ENCODE measurements around the gene KRTAP13-2.
A peak's percentile ranks its signal among the peaks of the same experiment; 100 is the strongest.

Gene KRTAP13-2

DNA sequence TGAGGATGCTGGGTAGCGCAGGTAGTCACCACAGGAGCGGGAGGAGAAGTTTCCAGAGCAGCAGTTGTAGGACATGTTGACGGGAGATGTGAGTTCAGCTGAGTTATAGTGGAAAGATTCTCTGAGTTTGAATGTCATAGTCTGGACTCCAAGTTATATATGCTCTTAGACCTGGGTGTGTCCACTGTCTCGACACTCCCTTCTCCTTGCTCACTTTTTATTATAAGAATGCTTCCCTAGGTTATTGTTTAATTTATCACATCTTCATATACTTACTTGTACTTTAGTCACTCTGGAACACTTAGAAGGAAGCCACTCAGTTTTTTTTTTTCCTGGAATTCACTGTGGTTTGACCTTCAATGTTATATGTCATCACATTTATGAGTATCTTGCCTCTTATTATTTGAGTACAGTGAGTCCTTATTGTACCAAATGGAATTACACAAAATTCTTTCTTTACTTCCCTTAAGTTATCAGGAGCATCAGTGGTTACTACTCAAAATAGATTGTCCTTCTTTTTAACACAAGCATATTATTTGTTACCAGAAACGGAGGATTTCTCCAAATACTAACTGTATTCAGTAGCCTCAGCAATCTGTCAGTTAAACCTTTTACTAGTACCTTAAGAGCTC is at the start of gene KRTAP13-2:
TSS of gene KRTAP13-2 (minus strand) at position 133 of the 632 bp plus-strand sequence. CDS start at position 75, 58 bp downstream.
- H3K27ac ChIP-seq: no peak within 1 kb of the TSS
- no peaks in the 10 kb centered on the region for H3K4me1 ChIP-seq
- no peaks in the 10 kb centered on the region for H3K27me3 ChIP-seq
- H3K36me3 ChIP-seq: no peaks in the 10 kb centered on the region
- no peaks in the 10 kb centered on the region for H4K20me1 ChIP-seq
- H3K4me2 ChIP-seq: no peak within 1 kb of the TSS
- TF ChIP-seq Cebpa-rat (IDR thresholded peaks at IDR 0.05): no peak
- no peak within 1 kb of the TSS for H3K4me3 ChIP-seq
- no peaks in the 10 kb centered on the region for H3K9me3 ChIP-seq (replicated peaks in 1 of 11)
- no peak within 1 kb of the TSS for H3K9ac ChIP-seq

GRCh38 chr21:30415993-30416392 is 43.9 kb upstream of the KRTAP13-2 start:
- Histone ChIP-seq H3K27me3 (no peaks in the 10 kb centered on the region), H3K9me3 (replicated peaks in 1 of 11) (peaks cover 0 to 12% (median 7%) of the 10 kb centered on the region in 11 experiments; a peak in 14 of 22 replicates), H3K9ac (no peak overlapping the region), H4K20me1 (no peaks in the 10 kb centered on the region), H3K27ac (no peak overlapping the region), H3K4me2 (no peak overlapping the region), H3K4me3 (no peak overlapping the region), H3K36me3 (no peaks in the 10 kb centered on the region), H3K4me1 (no peaks in the 10 kb centered on the region)
- no peak for TF ChIP-seq Cebpa-rat (IDR thresholded peaks at IDR 0.05)

DNA sequence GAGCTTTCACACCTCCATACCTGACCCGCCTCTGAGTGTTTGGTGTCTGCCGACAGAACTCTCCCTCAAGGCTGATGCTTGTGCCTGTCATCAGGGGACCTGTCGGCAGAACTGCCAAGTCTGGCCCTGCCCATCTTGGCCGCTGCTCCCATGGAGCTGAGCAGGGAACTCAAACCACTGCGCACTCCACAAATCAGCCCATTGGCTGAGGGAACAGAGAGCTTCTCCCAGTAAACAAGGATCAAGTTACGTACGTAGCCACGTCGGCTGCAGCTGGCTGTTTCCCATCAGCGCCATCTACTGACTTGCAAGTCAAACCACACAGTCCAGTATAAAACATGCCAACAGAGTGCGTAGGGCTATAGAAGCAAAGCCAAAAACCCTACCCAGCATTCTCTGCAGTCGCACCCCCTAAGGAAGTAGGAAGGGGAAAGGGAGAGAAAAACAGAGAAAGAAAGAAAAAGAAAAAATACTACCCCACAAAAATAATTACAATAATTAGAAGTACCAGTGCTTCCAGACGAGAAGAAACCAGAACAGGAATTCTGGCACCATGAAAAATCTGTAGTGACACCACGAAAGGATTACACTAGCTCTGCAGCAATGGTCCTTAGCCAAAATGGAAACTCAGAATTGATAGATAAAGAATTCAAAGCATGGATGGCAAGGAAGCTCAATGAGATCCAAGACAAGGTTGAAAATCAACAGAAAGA is 36.9 kb upstream of the KRTAP13-2 start:
- Histone ChIP-seq H3K9me3 (replicated peaks in 1 of 11) (peaks cover 6 to 14% (median 8%) of the 10 kb centered on the region in 11 experiments; a peak in 12 of 22 replicates), H4K20me1 (no peaks in the 10 kb centered on the region), H3K4me2 (no peak overlapping the region), H3K4me1 (no peaks in the 10 kb centered on the region), H3K4me3 (no peak overlapping the region), H3K9ac (no peak overlapping the region), H3K36me3 (no peaks in the 10 kb centered on the region), H3K27ac (no peak overlapping the region), H3K27me3 (no peaks in the 10 kb centered on the region)
- no peak for TF ChIP-seq Cebpa-rat (IDR thresholded peaks at IDR 0.05)

DNA sequence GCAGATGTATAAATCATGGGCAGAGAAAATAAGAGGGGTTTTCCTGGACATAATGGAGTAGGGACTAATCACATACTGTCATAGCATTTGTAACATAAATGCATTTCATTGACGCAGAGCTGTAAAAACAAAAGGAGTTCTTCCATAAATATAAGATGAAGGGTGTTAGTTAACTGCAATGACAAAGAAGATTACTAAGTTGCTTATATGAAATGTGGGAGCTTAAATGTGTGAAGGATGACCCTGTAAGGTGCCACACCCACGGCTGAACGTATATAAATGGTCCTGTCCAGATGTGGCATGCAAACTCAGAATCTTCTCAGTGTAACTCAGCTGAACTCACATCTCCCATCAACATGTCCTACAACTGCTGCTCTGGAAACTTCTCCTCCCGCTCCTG is 23.7 kb upstream of the KRTAP13-2 start, which contains the start of gene KRTAP13-1:
TSS of gene KRTAP13-1 (plus strand) at position 301 of the 400 bp plus-strand sequence. CDS start at position 357, 56 bp downstream.
- no peak within 1 kb of the TSS for H3K4me3 ChIP-seq
- peaks cover 0 to 18% (median 5%) of the 10 kb centered on the region in 10 experiments; a peak in 7 of 20 replicates for H3K4me1 ChIP-seq
- TF ChIP-seq Cebpa-rat (IDR thresholded peaks at IDR 0.05): no peak
- no peaks in the 10 kb centered on the region for H4K20me1 ChIP-seq
- no peak within 1 kb of the TSS for H3K27ac ChIP-seq
- no peaks in the 10 kb centered on the region for H3K36me3 ChIP-seq
- no peak within 1 kb of the TSS for H3K9ac ChIP-seq
- peaks cover 1 to 5% (median 4%) of the 10 kb centered on the region in 11 experiments; a peak in 14 of 22 replicates for H3K9me3 ChIP-seq (replicated peaks in 1 of 11)
- H3K4me2 ChIP-seq: no peak within 1 kb of the TSS
- no peaks in the 10 kb centered on the region for H3K27me3 ChIP-seq

DNA sequence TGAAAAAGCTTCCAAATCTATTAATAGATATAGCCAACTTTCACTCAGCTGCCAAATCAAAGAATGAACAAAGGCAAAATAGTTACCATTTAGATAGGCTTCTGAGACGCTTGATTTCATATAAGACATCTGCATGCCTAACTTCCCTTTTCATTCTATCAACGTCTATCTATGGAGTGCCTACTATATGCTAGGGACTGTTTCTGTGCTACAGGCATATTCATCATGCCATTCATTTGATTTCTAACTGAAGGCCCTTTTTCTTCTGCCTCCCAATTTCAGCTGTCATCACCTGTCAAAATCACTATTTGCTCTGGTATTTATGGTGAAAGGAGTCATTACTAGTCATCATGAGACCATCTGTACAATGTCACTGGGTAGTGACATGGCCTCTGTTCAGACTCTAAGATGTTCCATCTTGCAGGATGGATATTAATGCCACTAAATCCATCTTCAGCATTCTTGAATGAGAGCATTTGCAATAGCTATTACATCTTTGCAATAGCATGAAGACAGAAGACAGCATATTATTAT is 19.5 kb upstream of the KRTAP13-2 start:
- no peaks in the 10 kb centered on the region for H4K20me1 ChIP-seq
- no peak for TF ChIP-seq Cebpa-rat (IDR thresholded peaks at IDR 0.05)
- H3K4me1 ChIP-seq: peaks cover 0 to 19% (median 5%) of the 10 kb centered on the region in 10 experiments; a peak in 7 of 20 replicates
- no peak overlapping the region for H3K9ac ChIP-seq
- H3K36me3 ChIP-seq: no peaks in the 10 kb centered on the region
- H3K27me3 ChIP-seq: no peaks in the 10 kb centered on the region
- H3K4me3 ChIP-seq: no peak overlapping the region
- peak overlapping the region in 5 of 11 experiments; percentile 12 to 51 (median 39); a peak in 9 of 22 replicates for H3K4me2 ChIP-seq
- peaks cover 4 to 17% (median 14%) of the 10 kb centered on the region in 11 experiments; a peak in 18 of 22 replicates for H3K9me3 ChIP-seq (replicated peaks in 1 of 11)
- no peak overlapping the region for H3K27ac ChIP-seq

DNA sequence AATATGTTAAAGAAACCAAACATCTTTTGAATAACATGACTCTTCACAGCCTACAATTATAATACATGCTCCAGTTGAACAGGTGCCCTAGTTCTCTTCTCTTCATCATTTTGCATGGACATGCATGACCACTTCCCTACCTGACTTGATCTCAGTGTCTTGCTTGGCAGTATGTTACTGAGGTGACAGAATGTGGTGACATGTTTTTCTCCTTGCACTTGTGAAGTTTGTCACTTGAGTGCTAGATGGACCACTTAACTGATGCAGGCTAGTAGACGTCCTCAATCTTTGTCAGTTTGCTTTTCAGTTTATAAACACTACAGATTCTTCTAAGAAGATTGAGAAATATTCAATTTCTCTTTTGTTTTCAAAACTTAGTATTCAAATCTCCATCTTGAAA is 10.1 kb upstream of the KRTAP13-2 start:
- no peaks in the 10 kb centered on the region for H3K36me3 ChIP-seq
- no peaks in the 10 kb centered on the region for H3K9me3 ChIP-seq (replicated peaks in 1 of 11)
- H4K20me1 ChIP-seq: no peaks in the 10 kb centered on the region
- no peak for TF ChIP-seq Cebpa-rat (IDR thresholded peaks at IDR 0.05)
- no peaks in the 10 kb centered on the region for H3K4me1 ChIP-seq
- no peak overlapping the region for H3K27ac ChIP-seq
- H3K4me2 ChIP-seq: no peak overlapping the region
- no peaks in the 10 kb centered on the region for H3K27me3 ChIP-seq
- H3K9ac ChIP-seq: no peak overlapping the region
- no peak overlapping the region for H3K4me3 ChIP-seq

DNA sequence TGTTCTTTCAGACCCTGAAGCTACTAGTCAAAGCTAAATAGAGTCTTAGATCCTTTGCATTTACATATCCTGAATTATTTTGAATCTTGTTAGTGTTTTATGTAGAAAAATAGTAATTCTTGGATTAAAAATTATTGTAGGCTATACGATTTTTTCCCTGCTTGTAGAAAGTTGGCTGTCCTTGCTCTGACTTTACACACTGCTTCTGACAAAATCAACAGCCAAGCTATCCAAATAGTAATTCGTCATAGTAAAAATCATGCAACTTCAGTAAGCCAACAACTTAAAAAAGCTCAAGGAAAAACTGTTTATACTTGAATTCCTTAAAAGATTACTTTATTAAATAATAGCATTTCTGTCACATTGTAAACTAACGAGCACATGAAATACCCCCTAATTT is 16.2 kb downstream of the KRTAP13-2 start:
- no peaks in the 10 kb centered on the region for H4K20me1 ChIP-seq
- H3K4me3 ChIP-seq: no peak overlapping the region
- no peak overlapping the region for H3K9ac ChIP-seq
- H3K9me3 ChIP-seq (replicated peaks in 1 of 11): no peaks in the 10 kb centered on the region
- no peaks in the 10 kb centered on the region for H3K27me3 ChIP-seq
- no peak overlapping the region for H3K27ac ChIP-seq
- no peak overlapping the region for H3K4me2 ChIP-seq
- no peaks in the 10 kb centered on the region for H3K4me1 ChIP-seq
- no peaks in the 10 kb centered on the region for H3K36me3 ChIP-seq
- TF ChIP-seq Cebpa-rat (IDR thresholded peaks at IDR 0.05): no peak

DNA sequence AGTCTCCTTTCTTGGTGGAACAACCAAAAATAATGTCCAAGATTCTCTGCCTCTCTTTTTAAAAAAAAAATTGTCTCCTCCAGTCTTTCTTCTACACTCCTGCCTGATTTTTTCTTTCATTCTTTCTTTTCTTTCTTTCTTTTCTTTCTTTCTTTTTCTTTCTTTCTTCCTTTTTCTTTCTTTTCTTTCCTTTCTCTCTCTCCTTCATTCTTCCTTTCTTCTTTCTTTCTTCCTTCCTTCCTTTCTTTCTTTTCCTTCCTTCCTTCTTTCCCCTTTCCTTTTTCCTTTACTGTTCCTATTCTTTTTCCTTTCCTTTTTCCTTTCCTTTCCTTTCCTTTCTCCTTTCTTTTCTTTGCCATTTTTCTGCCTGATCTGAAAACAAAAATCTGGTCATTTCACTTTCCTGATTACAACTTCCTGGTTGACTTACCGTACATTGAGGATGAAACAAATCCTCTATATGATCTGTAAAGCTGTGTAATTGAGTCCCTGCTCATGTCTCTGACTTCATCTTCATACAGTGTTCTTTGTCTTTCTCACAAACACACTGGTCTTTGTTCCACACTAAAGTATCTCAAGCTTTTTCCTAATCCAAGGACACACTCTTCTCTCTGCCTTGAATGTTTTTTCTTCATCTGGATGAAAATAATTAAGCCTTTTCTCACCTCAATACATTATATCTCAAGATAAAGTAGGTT is 17.6 kb downstream of the KRTAP13-2 start:
- no peak overlapping the region for H3K4me3 ChIP-seq
- no peak overlapping the region for H3K4me2 ChIP-seq
- H3K9ac ChIP-seq: no peak overlapping the region
- no peaks in the 10 kb centered on the region for H3K4me1 ChIP-seq
- H3K36me3 ChIP-seq: no peaks in the 10 kb centered on the region
- H3K27ac ChIP-seq: no peak overlapping the region
- H4K20me1 ChIP-seq: no peaks in the 10 kb centered on the region
- no peaks in the 10 kb centered on the region for H3K9me3 ChIP-seq (replicated peaks in 1 of 11)
- no peak for TF ChIP-seq Cebpa-rat (IDR thresholded peaks at IDR 0.05)
- no peaks in the 10 kb centered on the region for H3K27me3 ChIP-seq

DNA sequence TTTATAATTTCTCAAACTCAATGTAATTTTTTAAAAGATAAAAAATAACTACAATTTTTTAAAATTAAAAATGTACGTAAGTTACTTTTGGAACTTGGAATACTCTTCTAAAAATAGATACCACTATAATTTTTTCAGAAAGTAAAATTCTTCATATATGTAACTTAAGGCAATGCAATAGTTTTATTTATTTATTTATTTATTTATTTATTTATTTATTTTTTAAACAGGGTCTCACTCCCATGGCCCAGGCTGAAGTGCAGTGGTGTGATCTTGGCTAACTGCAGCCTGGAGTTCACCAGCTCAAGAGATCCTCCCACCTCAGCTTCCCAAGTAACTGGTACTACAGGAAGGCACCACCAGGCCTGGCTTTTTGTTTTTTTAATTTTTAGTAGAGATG is 20.5 kb downstream of the KRTAP13-2 start:
- no peak overlapping the region for H3K27ac ChIP-seq
- H3K9me3 ChIP-seq (replicated peaks in 1 of 11): peaks cover 0 to 4% (median 0%) of the 10 kb centered on the region in 11 experiments; a peak in 3 of 22 replicates
- no peaks in the 10 kb centered on the region for H4K20me1 ChIP-seq
- no peaks in the 10 kb centered on the region for H3K36me3 ChIP-seq
- H3K9ac ChIP-seq: no peak overlapping the region
- no peak overlapping the region for H3K4me2 ChIP-seq
- no peak for TF ChIP-seq Cebpa-rat (IDR thresholded peaks at IDR 0.05)
- no peaks in the 10 kb centered on the region for H3K27me3 ChIP-seq
- no peak overlapping the region for H3K4me3 ChIP-seq
- no peaks in the 10 kb centered on the region for H3K4me1 ChIP-seq
